T47D (cell line): ENCODE measurements around the gene ADAMTS2.

Source experiments
- DNase-seq, 2 experiments: peaks; one replicate each; pipeline versions ENCODE4 v3.0.0 to v3.0.0-alpha.2; 2011 to 2012; ENCODE audit warnings: low read depth in 1 of 2, low spot score in 1 of 2
- JUND ChIP-seq: IDR thresholded peaks from 2 replicates; pipeline ENCODE4 v1.6.1; 2012; ENCODE audit warnings: low read depth
- in situ Hi-C: cut with HindIII; loops from 2 replicates; pipeline ENCODE4 v1.10.0; 2016; ENCODE audit warnings: low sequenced_read_pairs, low pct_unique_long_range_greater_than_20kb

Gene ADAMTS2

GRCh38 chr5:179323026-179323870, 22.0 kb downstream of the ADAMTS2 start:
- no peak for DNase-seq
- TF ChIP-seq JUND = no peak
- in situ Hi-C loops = no loop called here

- TF ChIP-seq JUND = no peak
- in situ Hi-C loops = no loop called here
These were observed 22.9 kb downstream of the ADAMTS2 start for GRCh38 chr5:179322071-179323025.

GRCh38 chr5:179321206-179321987, 23.9 kb downstream of the ADAMTS2 start:
- DNase-seq = no peak
- in situ Hi-C loops = no loop called here
- no peak for TF ChIP-seq JUND

More at GRCh38 chr5:179322071-179323025, 22.9 kb downstream of the ADAMTS2 start:
- no peak for DNase-seq

- in situ Hi-C loops = no loop called here
- no peak for TF ChIP-seq JUND
- DNase-seq = no peak
These were observed 25.4 kb downstream of the ADAMTS2 start for GRCh38 chr5:179319741-179320281.

GRCh38 chr5:179319123-179319522, 26.1 kb downstream of the ADAMTS2 start:
- in situ Hi-C loops = no loop called here
- TF ChIP-seq JUND = no peak

GRCh38 chr5:179318221-179318955, 26.9 kb downstream of the ADAMTS2 start:
- TF ChIP-seq JUND = no peak
- DNase-seq = no peak
- in situ Hi-C loops = no loop called here

More at GRCh38 chr5:179319123-179319522, 26.1 kb downstream of the ADAMTS2 start:
- no peak for DNase-seq

GRCh38 chr5:179317411-179318220, 27.6 kb downstream of the ADAMTS2 start:
- in situ Hi-C loops = no loop called here

GRCh38 chr5:179316982-179317381, 28.3 kb downstream of the ADAMTS2 start:
- in situ Hi-C loops = no loop called here
- DNase-seq = no peak
- TF ChIP-seq JUND = no peak

More at GRCh38 chr5:179317411-179318220, 27.6 kb downstream of the ADAMTS2 start:
- DNase-seq = no peak
- TF ChIP-seq JUND = no peak

GRCh38 chr5:179316111-179316551, 29.1 kb downstream of the ADAMTS2 start:
- no peak for DNase-seq
- in situ Hi-C loops = no loop called here
- no peak for TF ChIP-seq JUND

- DNase-seq = no peak
- TF ChIP-seq JUND = no peak
- in situ Hi-C loops = no loop called here
These were observed 29.8 kb downstream of the ADAMTS2 start for GRCh38 chr5:179315356-179315890.
